ENCODE data around the gene EIF4ENIF1.
A peak's percentile ranks its signal among the peaks of the same experiment; 100 is the strongest.
"Not testable (repeated sequence)": the region's sequence is repeated elsewhere in the genome, so short reads cannot be mapped to it uniquely, and the experiment has no call there.

Gene EIF4ENIF1

DNA sequence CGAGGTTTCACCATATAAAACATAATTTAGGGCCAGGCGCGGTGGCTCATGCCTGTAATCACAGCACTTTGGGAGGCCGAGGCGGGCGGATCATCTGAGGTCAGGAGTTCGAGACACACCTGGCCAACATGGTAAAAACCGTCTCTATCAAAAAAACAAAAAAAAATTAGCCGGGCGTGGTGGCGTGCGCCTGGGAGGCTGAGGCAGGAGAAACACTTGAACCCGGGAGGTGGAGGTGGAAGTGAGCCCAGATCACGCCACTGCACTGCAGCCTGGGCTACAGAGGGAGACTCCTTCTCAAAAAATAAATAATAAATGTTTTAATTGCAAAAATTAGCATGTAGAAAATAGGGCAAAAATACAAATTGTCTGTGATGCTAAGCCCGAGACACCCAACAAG is 5.7 kb upstream of the EIF4ENIF1 start:
- H3K4me3 ChIP-seq (ENCODE audit: low read depth, low read length) = no peak overlapping the region; the same call in 1 of the 2 replicates
- ChIA-PET CTCF (interaction anchor here (0.7 to 1.0 kb wide), 2 partner anchors 12 to 19 kb away, joined by 3 to 5 read pairs; no protein-coding TSS in a partner anchor), POLR2A (no interaction called here)
- TF ChIP-seq, protein P1, sequence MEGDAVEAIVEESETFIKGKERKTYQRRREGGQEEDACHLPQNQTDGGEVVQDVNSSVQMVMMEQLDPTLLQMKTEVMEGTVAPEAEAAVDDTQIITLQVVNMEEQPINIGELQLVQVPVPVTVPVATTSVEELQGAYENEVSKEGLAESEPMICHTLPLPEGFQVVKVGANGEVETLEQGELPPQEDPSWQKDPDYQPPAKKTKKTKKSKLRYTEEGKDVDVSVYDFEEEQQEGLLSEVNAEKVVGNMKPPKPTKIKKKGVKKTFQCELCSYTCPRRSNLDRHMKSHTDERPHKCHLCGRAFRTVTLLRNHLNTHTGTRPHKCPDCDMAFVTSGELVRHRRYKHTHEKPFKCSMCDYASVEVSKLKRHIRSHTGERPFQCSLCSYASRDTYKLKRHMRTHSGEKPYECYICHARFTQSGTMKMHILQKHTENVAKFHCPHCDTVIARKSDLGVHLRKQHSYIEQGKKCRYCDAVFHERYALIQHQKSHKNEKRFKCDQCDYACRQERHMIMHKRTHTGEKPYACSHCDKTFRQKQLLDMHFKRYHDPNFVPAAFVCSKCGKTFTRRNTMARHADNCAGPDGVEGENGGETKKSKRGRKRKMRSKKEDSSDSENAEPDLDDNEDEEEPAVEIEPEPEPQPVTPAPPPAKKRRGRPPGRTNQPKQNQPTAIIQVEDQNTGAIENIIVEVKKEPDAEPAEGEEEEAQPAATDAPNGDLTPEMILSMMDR (IDR thresholded peaks at IDR 0.05; ENCODE audit: insufficient read depth, low read length, missing control alignments) = no peak
- no peak for DNase-seq (ENCODE audit: low read depth, low spot score)

DNA sequence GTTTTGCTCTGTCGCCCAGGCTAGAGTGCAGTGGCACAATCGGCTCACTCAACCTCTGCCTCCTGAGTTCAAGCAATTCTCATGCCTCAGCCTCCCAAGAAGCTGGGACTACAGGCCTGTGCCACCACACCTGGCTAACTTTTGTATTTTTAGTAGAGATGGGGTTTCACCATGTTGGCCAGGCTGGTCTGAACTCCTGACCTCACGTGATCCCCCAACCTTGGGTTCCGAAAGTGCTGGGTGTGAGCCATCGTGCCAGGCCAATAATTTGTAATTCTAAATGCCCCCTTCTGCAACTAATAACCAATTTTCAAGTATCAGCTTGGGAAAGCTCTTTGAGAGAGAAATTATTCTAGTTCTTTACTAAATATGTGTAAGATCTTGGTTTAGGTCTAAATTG is 3.7 kb upstream of the EIF4ENIF1 start:
- POLR2A ChIA-PET = interaction anchor here (0.7 kb wide), 1 partner anchor 8 kb away, joined by 3 read pairs; no protein-coding TSS in a partner anchor
- H3K4me3 ChIP-seq (ENCODE audit: low read depth, low read length); CTCF ChIA-PET; DNase-seq (ENCODE audit: low read depth, low spot score): not testable (repeated sequence)

DNA sequence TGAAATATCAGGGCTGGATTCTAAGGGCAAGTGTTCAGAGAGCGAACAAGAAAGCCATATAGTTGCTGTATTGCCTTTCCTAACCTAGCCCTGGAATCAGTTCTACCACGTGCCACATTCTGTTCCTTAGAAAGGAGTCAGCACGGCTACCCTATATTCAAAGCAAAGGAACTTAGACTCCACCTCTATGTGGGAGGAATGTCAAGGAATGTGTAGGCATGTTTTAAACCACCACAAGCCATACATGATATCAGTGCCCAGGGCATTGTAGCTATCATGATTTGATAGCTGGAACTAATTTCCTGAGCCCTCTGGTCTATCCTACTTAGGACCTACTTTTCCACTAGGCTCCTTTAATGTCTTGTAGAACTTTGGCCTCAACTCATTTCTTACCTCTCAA is 2.5 kb upstream of the EIF4ENIF1 start:
- TF ChIP-seq, protein P1 (IDR thresholded peaks at IDR 0.05; ENCODE audit: insufficient read depth, low read length, missing control alignments) = no peak
- ChIA-PET POLR2A (no interaction called here), CTCF (interaction anchor here (0.7 to 1.2 kb wide), 2 partner anchors 11 to 66 kb away, joined by 3 read pairs; no protein-coding TSS in a partner anchor)
- no peak overlapping the region for H3K4me3 ChIP-seq (ENCODE audit: low read depth, low read length)
- DNase-seq (ENCODE audit: low read depth, low spot score) = no peak

GRCh38 chr22:31491218-31491962 is 1.7 kb upstream of the EIF4ENIF1 start:
- POLR2A ChIA-PET = no interaction called here
- DNase-seq (ENCODE audit: low read depth, low spot score) = no peak
- TF ChIP-seq, protein P1 (IDR thresholded peaks at IDR 0.05; ENCODE audit: insufficient read depth, low read length, missing control alignments) = no peak
- CTCF ChIA-PET = interaction anchor here (0.9 to 1.3 kb wide), 5 partner anchors 10 to 143 kb away, joined by 3 to 7 read pairs (median 3); no protein-coding TSS in a partner anchor
- H3K4me3 ChIP-seq (ENCODE audit: low read depth, low read length) = peak overlapping the region; percentile 93

DNA sequence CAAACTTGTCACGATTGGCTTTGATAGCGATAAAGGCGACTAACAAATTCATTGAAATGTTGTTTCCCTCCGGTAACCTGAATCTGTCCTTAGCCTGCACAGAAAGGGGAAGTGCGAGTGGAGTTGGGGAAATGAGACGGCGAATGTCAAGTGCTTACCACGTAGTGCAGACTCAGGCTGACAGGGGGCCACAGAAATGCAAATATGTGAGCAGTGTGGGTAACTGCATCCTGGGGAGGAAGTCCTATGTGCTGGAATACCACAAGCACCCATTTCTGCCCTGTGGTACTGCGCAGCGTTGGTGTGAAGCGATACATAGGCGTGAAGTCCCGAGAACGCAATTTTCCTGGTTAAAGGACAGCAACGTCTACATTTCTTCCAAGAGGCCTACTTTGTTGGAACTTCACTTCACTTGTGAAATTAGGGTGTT is 869 bp upstream of the EIF4ENIF1 start:
- CTCF ChIA-PET = interaction anchor here (0.7 to 1.3 kb wide), 5 partner anchors 11 to 175 kb away, joined by 3 to 7 read pairs (median 3); no protein-coding TSS in a partner anchor
- TF ChIP-seq, protein P1 (IDR thresholded peaks at IDR 0.05; ENCODE audit: insufficient read depth, low read length, missing control alignments) = peak; percentile 19
- no peak for DNase-seq (ENCODE audit: low read depth, low spot score)
- POLR2A ChIA-PET = interaction anchor here (0.6 kb wide), 1 partner anchor 94 kb away, joined by 3 read pairs; no protein-coding TSS in a partner anchor
- peak overlapping the region; percentile 93 for H3K4me3 ChIP-seq (ENCODE audit: low read depth, low read length)

GRCh38 chr22:31488988-31489617 is 539 bp downstream of the EIF4ENIF1 start:
- peak overlapping the region; percentile 93 for H3K4me3 ChIP-seq (ENCODE audit: low read depth, low read length)
- TF ChIP-seq, protein P1 (IDR thresholded peaks at IDR 0.05; ENCODE audit: insufficient read depth, low read length, missing control alignments) = no peak
- DNase-seq (ENCODE audit: low read depth, low spot score) = no peak
- ChIA-PET CTCF (interaction anchor here (0.8 to 1.4 kb wide), 4 partner anchors 21 to 482 kb away, joined by 3 to 5 read pairs (median 4); no protein-coding TSS in a partner anchor), POLR2A (interaction anchor here (0.7 kb wide), 1 partner anchor 38 kb away, joined by 3 read pairs; no protein-coding TSS in a partner anchor)

Measured in AG04449 (cell line).